Activated T-helper 2 cell treated with anti-CD3 and anti-CD28 coated beads, Interferon-gamma antibody, Interleukin-2, Interleukin-4, amounts not matched to agents 10 μg/mL and 5 μg/mL and 100 μg/mL, durations not matched to agents 14 hours and 24 hours and 36 hours (primary cell): ENCODE measurements around the gene SHC1. TPM values are rescaled to one million over a fixed set of nuclear protein-coding genes. Genes with fewer than 3 reads are reported as not detected.

Source experiments
- DNase-seq: peaks from one replicate; pipeline ENCODE4 v3.0.0; 2021; ENCODE audit warnings: low spot score
- H3K27ac Mint-ChIP-seq: one replicate; pipeline ENCODE4 v1.8.0; 2021; ENCODE audit warnings: mixed read lengths
- H3K27me3 Mint-ChIP-seq: one replicate; pipeline ENCODE4 v1.8.0; 2021; ENCODE audit warnings: low read depth, mixed read lengths
- H3K36me3 Mint-ChIP-seq: one replicate; pipeline ENCODE4 v1.8.0; 2021; ENCODE audit warnings: low read depth, mixed read lengths
- H3K4me1 Mint-ChIP-seq: one replicate; pipeline ENCODE4 v1.8.0; 2021; ENCODE audit warnings: low read depth, mixed read lengths
- H3K4me3 Mint-ChIP-seq: one replicate; pipeline ENCODE4 v1.8.0; 2021; ENCODE audit warnings: low read depth, mild to moderate bottlenecking, moderate library complexity, mixed read lengths
- H3K9me3 Mint-ChIP-seq: one replicate; pipeline ENCODE4 v1.8.0; 2021; ENCODE audit warnings: mixed read lengths
- intact Hi-C: fragments of 100-400 bp; cut with micrococcal nuclease; formaldehyde crosslinking; loops from one replicate; pipeline ENCODE4 v1.15.1; 2023
- total RNA-seq: library from RNA; stranded (reverse); gene quantifications from 2 replicates; pipeline ENCODE4 v1.2.3, GENCODE V29; 2022

SHC1 gene
- total RNA-seq, 1 donor from 2014 or later = 55.4 TPM

DNA sequence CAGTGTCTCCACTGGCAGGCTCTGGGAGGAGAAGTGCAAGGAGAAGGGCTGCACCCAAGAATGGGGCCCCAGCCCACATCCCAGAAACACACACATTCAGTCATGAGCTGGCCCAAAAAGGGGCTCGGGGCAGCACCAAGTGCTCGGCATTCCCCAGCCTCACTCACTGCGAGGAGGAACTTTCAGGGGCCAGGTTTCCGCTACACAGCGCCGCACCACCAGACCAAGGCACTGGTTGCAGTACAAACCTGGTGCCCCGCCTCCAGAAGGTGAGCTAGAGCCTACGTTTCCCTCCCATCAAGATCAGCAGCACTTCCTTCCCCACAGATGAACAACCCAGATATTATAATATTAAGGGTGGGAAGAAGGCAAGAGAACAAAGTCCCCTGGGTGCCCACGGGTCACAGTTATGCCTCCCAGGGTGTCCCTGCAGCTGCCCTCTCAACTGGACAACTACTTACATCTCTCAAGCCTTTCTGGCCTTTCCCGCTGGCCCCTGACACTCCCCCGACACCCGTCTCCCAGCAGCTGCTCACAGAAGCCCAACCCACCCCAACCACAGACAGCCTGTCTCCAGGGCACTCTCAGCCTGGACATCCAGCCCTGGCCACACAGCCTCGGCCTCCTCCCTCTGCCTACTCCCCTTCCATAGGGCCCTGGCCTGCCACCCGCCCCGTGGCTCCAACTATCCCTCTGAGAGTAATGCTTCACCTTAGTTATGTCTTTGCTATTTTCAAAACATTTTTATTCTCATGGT, 18.5 kb downstream of the SHC1 start:
- H3K9me3 Mint-ChIP-seq = no peaks in the 10 kb centered on the region
- peaks cover 15% of the 10 kb centered on the region for H3K36me3 Mint-ChIP-seq

DNA sequence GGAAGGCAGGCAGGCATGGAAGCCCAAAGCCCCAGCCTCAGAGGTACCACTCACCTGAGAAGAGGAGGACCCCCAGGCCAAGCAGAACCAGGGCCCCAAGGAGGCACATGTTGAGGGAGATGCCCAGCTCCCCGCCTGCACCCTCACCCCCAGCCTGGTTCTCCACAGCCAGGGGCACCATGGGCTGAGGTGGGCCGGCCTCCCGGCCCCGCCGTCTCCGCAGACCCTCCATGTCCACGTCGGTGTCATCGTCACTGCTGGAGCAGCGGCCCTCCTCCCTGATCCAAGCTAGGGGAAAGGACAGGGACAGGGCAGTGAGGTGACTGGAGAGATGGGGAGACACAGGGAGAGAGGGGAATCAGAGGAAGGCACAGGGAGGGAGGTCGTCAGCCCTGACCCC, 22.5 kb downstream of the SHC1 start:
- Mint-ChIP-seq H3K4me1 (peaks cover 44% of the 10 kb centered on the region), H3K36me3 (peaks cover 25% of the 10 kb centered on the region), H3K27ac (no peak overlapping the region)

More for the DNA sequence above, 18.5 kb downstream of the SHC1 start:
- H3K27me3 Mint-ChIP-seq = no peaks in the 10 kb centered on the region
- H3K27ac Mint-ChIP-seq = peak overlapping the region; percentile 74
- peak overlapping the region; percentile 49 for H3K4me3 Mint-ChIP-seq
- intact Hi-C loops = loop anchor here (10.0 kb wide), 2 partner anchors 53 to 627 kb away; partner anchors contain the start of genes AQP10, ATP8B2 and ZBTB7B
- peak; percentile 41 for DNase-seq
- peaks cover 62% of the 10 kb centered on the region for H3K4me1 Mint-ChIP-seq

DNA sequence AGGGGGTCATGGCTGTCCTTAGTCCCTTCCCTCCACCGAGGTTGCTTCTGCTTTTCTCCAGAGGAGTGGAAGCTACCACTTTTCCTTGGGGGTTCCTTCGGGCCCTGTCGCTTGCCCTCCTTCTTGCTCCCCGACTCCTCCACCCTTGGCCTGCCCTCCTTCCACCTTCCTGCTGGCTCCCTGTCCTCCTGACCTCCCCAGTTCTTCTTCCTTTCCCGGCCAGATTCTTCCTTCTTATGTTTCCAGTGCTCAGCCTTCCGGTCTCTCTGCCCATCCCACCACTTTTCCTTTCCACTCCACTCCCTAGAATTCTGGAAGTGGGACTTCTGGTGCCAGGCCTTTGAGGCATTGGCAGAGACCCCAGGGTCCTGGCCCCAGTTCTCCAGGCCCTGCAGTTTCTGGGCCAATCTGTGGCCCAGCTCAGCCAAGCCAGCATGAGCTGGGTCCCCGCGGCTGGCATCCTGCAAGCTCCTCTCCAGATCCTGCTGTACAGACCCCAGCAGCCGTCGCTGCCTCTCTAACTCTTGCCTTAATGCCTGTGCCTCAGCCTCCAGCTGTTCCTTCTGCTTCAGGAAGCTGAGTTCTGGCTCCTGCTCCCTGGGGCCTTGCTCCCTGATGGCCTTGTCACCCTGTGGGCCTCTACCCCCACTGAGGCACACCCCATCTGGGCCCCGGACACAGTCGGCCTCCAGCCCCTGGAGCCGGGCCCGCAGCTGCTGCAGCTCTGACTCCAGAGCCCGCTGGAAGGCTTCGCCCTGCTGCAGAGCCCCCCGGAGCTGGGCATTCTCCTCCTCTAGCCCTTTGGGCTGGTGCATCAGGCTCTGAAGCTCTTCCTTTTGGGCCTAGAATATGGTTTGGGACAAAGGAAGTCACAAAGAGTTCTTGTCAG, 24.3 kb downstream of the SHC1 start:
- Mint-ChIP-seq H3K4me3 (no peak overlapping the region), H3K36me3 (peaks cover 21% of the 10 kb centered on the region), H3K4me1 (peaks cover 46% of the 10 kb centered on the region), H3K27me3 (no peaks in the 10 kb centered on the region), H3K27ac (peak overlapping the region; percentile 3), H3K9me3 (no peaks in the 10 kb centered on the region)
- no peak for DNase-seq
- intact Hi-C loops = no loop called here

More for the DNA sequence above, 22.5 kb downstream of the SHC1 start:
- Mint-ChIP-seq H3K9me3 (no peaks in the 10 kb centered on the region), H3K4me3 (no peak overlapping the region), H3K27me3 (no peaks in the 10 kb centered on the region)
- intact Hi-C loops = no loop called here
- no peak for DNase-seq

DNA sequence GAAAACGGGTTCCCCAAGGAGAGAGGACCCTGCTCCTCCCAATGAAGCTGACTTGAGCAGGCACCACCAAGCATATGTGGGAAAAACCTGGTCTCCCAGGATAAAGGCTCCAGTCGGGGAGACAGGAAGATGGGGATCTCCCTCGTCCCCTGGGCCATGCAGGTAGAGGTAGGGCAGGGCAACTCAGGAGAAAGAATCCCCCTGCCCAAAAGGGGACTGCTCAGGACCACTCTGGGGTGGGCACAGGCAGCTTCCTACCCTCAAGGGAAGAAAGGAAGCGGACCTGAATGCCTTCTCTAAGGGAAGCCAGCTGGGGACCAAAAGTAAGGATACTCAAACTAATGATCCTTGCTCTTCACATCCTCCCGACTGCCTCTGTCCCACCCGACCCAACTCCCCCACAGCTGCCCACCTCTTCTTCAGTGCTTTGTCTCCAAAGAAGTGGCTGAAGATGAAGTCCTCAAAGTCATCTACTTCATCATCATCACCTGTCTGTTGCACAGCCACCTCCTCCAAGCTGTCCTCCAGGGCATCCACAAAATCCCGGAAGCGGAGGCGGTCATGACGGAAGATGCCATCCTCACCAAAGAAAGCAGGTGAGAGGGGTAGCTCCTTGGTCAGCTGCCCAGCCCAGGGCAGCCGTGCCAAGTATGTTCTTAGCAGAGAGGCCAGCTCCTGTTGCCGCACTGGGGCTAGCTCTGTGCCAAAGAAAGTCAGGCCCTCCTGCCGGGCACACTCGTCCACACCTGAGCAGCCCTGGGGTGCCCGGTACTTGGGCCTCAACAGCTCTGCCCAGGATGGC, 25.2 kb downstream of the SHC1 start:
- H3K4me3 Mint-ChIP-seq = no peak overlapping the region
- intact Hi-C loops = no loop called here
- no peaks in the 10 kb centered on the region for H3K9me3 Mint-ChIP-seq
- peaks cover 48% of the 10 kb centered on the region for H3K4me1 Mint-ChIP-seq
- DNase-seq = no peak
- no peak overlapping the region for H3K27ac Mint-ChIP-seq
- no peaks in the 10 kb centered on the region for H3K27me3 Mint-ChIP-seq
- H3K36me3 Mint-ChIP-seq = peaks cover 18% of the 10 kb centered on the region

DNA sequence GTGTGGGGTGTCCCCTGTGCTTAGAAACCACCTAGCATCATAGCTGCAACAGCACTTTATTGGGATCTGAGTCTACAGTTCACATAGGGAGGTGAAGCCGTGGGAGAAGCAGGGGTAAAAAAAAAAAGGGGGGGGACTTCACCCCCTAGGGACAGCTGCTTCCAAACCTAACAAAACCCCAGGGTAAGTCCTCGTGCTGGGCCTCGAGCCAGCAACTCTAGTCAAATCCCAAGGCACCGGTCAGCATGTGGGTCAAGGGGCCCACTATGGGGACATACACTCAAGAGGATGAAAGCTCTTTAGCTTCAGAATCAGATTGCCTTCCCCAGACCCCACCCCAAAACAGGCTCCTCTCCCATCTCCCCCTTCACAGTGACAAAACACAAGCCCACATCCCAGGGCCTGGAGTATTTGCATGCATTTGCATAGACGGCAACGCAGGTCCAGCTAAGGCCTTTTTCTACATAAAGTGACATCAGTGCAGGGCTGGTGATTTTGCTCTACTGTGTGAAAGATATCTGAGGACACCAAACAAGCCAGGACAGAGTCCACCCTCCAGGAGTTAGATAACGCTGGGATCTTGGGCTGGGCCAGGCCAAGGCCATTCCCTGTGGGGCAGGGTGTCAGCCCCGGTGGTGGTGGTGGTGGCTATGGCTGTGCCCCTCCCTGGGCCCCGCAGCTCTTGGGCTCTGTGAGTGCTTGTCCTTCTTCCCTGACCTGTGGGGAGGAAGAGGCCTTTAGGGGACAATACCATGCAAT, 26.0 kb downstream of the SHC1 start:
- peaks cover 17% of the 10 kb centered on the region for H3K36me3 Mint-ChIP-seq

DNA sequence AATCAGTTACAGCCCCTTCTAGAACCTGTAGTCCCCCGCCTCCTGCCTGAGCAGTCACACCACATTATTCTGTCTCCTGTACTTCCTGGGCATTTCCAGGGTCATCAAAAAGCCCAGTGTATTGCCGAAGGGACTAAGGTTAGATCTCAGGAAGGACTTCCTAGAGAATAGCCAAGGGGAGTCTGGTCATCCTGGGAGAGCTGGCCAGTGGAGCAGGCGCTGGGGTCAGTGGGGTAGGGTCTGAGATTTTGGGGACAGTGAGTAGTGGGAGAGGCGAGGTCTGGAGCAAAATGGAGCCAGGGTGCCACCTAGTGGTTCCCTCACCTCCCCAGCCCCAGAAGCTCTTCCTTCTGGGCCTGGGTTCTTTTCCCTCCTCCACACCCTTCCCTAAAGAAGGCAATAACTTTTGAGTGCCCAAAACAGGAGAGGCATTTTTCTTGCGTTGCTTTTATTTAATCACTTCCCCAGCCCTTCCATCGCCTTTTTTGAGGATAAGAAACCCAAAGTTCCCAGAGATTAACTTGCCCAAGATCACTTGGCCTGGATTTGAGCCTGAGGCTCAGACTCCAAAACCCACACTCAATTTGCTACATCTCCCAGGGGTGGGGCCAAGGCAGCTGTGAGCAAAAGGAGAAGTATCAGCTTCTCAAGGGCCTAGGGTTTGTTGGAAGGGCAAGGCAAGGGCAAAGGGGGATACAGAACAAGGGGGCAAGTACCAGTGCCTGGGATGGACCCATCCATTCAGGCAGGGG, 26.7 kb downstream of the SHC1 start:
- H3K4me3 Mint-ChIP-seq = no peak overlapping the region
- intact Hi-C loops = no loop called here
- H3K27ac Mint-ChIP-seq = peak overlapping the region; percentile 90
- H3K4me1 Mint-ChIP-seq = peaks cover 57% of the 10 kb centered on the region
- peaks cover 16% of the 10 kb centered on the region for H3K36me3 Mint-ChIP-seq
- H3K27me3 Mint-ChIP-seq = no peaks in the 10 kb centered on the region
- H3K9me3 Mint-ChIP-seq = no peaks in the 10 kb centered on the region
- peak; percentile 30 for DNase-seq

More for the DNA sequence above, 26.0 kb downstream of the SHC1 start:
- peaks cover 53% of the 10 kb centered on the region for H3K4me1 Mint-ChIP-seq
- DNase-seq = no peak
- H3K4me3 Mint-ChIP-seq = no peak overlapping the region
- intact Hi-C loops = no loop called here
- no peaks in the 10 kb centered on the region for H3K27me3 Mint-ChIP-seq
- peak overlapping the region; percentile 90 for H3K27ac Mint-ChIP-seq
- no peaks in the 10 kb centered on the region for H3K9me3 Mint-ChIP-seq

DNA sequence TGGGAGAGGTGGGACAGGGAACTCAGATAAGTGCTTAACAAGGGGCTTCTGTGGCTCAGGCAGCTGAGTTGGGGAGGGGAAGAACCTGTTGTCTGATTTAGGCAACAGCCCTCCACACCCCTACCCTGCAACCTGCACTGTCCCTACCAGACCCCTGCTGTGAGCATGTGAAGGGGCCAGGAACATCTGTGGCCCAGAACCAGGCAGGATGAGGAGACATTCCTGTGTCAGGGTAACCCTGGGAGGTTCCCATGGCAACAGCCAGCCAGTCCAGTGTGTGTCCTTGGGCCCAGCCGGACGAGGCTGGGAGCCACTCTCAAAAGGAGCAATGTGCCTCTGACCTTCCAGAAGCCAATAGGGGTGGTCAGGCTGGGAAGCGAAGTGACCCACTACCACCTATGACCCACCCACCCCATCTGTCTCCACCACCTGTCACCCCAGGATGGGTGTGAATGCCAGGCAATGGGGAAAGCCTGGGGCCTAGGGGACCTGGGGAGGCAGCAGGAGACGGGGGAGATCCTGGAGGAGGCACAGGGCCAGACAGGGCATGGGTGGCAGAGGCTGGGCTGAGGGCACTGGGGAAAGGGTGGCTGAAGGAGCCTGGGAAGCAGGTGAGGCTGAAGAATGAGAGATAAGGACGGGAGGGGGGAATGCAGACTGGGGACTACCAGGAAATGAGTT, 29.1 kb downstream of the SHC1 start:
- intact Hi-C loops = no loop called here
- Mint-ChIP-seq H3K27ac (peak overlapping the region; percentile 90), H3K9me3 (no peaks in the 10 kb centered on the region), H3K4me3 (no peak overlapping the region), H3K4me1 (peaks cover 66% of the 10 kb centered on the region), H3K36me3 (peaks cover 13% of the 10 kb centered on the region), H3K27me3 (no peaks in the 10 kb centered on the region)
- no peak for DNase-seq

DNA sequence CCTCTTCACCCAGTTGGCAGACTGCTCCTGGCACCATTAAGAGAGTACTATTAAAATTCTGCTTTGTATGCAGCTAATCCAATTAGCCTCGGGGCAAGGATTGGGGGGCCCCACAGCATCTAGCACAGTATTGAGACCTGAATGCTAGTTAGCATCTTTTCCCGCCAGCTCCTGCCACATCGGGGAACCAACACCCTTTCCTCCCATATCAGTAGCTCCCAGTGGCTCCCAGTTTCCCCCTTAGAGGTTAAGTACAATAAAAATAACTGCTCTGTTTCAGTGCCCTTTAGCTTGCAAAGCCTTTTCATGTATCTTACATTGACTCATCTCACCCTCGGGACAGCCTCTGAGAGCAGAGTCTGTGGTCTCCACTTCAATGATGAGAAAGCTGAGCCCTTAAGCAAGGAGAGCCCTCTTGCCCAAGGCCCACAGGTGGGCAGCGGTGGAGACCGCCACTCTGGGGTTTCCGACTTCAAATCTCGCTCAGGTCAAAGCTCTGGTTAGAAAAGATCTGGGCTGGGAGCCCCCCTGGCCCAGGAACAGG, 29.8 kb downstream of the SHC1 start:
- intact Hi-C loops = no loop called here
- Mint-ChIP-seq H3K27ac (peak overlapping the region; percentile 90), H3K4me3 (peak overlapping the region; percentile 42), H3K4me1 (peaks cover 68% of the 10 kb centered on the region), H3K9me3 (no peaks in the 10 kb centered on the region), H3K36me3 (peaks cover 10% of the 10 kb centered on the region), H3K27me3 (no peaks in the 10 kb centered on the region)
- DNase-seq = no peak

DNA sequence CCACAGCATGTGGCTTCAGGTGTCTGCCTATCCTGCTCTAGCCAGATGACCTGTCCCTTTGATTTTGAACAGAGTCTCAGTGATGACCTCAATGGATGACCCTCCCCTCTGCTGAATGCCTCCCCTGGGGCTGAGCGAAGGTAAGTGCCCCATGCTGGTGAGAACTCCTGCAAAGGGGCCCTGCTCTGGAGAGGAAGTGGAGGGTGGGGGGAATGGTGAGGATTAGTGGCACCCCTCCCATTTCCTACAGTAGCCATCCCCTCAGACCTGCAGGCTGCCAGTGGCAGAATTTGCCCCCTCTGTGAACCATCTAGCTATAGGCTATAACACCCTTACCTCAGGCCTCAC, 30.4 kb downstream of the SHC1 start:
- Mint-ChIP-seq H3K4me3 (no peak overlapping the region), H3K36me3 (peaks cover 12% of the 10 kb centered on the region)

DNA sequence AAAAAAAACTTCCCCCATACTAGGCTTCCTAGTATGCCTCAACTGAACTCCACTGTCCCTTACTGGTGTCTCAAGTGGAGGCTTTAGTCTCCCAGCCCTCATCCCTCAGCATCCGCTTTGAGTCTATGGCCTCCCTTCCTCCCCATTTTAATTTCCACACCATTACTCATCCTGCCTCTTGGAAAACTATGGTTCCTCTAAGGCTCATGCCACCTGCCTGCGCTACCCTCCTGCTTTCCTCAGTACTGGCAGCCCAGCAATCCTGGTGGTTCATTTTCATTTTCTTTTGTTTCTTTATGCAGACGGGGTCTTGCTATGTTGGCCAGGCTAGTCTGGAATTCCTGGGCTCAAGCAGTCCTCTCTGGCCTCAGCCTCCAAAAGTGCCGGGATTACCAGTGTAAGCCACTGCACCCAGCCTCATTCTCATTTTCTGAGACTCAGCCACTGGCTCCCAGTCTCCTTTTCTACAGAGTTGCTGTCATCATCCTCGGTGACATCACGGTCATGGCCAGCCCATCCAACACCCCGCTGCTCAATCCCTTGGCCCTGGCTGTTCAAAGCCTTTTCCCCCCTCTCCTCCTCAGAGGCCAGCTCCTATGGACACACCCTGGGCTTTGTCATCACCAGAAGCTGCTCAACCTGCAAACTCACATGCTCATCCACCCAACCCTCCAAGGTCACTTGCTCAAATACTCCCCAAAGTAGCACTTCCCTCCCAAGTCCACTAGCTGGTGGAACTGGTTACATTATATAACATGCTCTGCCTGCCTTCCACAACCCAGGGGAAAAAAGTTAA, 31.7 kb downstream of the SHC1 start:
- peak overlapping the region; percentile 74 for H3K4me3 Mint-ChIP-seq
- no peaks in the 10 kb centered on the region for H3K27me3 Mint-ChIP-seq
- intact Hi-C loops = no loop called here
- peaks cover 65% of the 10 kb centered on the region for H3K4me1 Mint-ChIP-seq
- no peak for DNase-seq
- H3K36me3 Mint-ChIP-seq = peaks cover 13% of the 10 kb centered on the region
- H3K27ac Mint-ChIP-seq = peak overlapping the region; percentile 95
- H3K9me3 Mint-ChIP-seq = no peaks in the 10 kb centered on the region

More for the DNA sequence above, 30.4 kb downstream of the SHC1 start:
- intact Hi-C loops = no loop called here
- DNase-seq = no peak
- peaks cover 71% of the 10 kb centered on the region for H3K4me1 Mint-ChIP-seq
- peak overlapping the region; percentile 90 for H3K27ac Mint-ChIP-seq
- H3K27me3 Mint-ChIP-seq = no peaks in the 10 kb centered on the region
- no peaks in the 10 kb centered on the region for H3K9me3 Mint-ChIP-seq
